ENCODE measurements around the gene CCNG2.

CCNG2 gene

GRCh38 chr4:77154761-77155499, 2.1 kb upstream of the CCNG2 start:
- no peak for TF ChIP-seq CTCF (IDR thresholded peaks at IDR 0.05; ENCODE audit: low read depth, low read length)
- H3K4me3 ChIP-seq (ENCODE audit: low read depth, low read length): no peak overlapping the region

GRCh38 chr4:77155631-77156452, 1.2 kb upstream of the CCNG2 start:
- peak overlapping the region; percentile 97 for H3K4me3 ChIP-seq (ENCODE audit: low read depth, low read length)
- no peak for TF ChIP-seq CTCF (IDR thresholded peaks at IDR 0.05; ENCODE audit: low read depth, low read length)

GRCh38 chr4:77156533-77156911, 485 bp upstream of the CCNG2 start:
- peak overlapping the region; percentile 97 for H3K4me3 ChIP-seq (ENCODE audit: low read depth, low read length)
- no peak for TF ChIP-seq CTCF (IDR thresholded peaks at IDR 0.05; ENCODE audit: low read depth, low read length)

GRCh38 chr4:77157859-77158486, 966 bp downstream of the CCNG2 start:
- no peak for TF ChIP-seq CTCF (IDR thresholded peaks at IDR 0.05; ENCODE audit: low read depth, low read length)
- H3K4me3 ChIP-seq (ENCODE audit: low read depth, low read length): peak overlapping the region; percentile 97

- no peak for TF ChIP-seq CTCF (IDR thresholded peaks at IDR 0.05; ENCODE audit: low read depth, low read length)
- H3K4me3 ChIP-seq (ENCODE audit: low read depth, low read length): peak overlapping the region; percentile 97
Measured at GRCh38 chr4:77158487-77158861, 1.5 kb downstream of the CCNG2 start.

- no peak overlapping the region for H3K4me3 ChIP-seq (ENCODE audit: low read depth, low read length)
- no peak for TF ChIP-seq CTCF (IDR thresholded peaks at IDR 0.05; ENCODE audit: low read depth, low read length)
Measured at GRCh38 chr4:77159806-77160205, 2.8 kb downstream of the CCNG2 start.

GRCh38 chr4:77163641-77164040, 6.6 kb downstream of the CCNG2 start:
- no peak overlapping the region for H3K4me3 ChIP-seq (ENCODE audit: low read depth, low read length)
- TF ChIP-seq CTCF (IDR thresholded peaks at IDR 0.05; ENCODE audit: low read depth, low read length): no peak
